Measurements from ENCODE around the gene ADCYAP1R1.

The ADCYAP1R1 gene

DNA sequence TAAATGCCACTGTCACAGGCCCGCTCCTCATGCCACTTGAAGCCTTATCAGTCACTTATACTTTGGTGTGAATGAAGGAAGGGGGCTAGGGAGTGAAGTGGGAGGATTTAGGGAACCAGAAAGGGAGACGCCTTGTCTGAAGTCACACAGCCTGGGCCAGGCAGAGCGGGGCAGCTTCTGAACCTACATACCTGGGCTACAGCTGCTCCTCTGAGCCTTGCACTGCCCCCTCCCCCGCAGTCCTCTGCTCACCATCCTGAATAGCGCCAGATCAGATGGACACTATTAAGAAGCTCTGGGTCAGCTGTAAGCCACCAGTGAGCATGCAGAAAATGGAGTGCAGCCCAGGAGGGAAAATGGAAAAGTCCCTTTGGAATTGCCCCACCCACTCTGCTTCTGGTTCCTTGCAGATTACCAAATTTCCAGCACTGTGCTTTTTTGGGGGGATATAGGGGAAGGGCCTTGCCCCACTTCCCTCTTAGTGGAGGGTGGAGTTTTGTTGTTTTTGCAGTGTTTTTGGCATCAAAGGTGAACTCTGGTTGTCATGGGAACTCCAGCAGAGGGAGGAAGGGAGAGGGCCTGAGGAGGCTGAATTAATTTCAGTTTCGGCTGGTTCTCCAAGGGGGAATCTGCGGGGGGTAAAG is 35.0 kb upstream of the ADCYAP1R1 start:
- no peak overlapping the region for H3K4me3 ChIP-seq (ENCODE audit: low read depth, low read length)
- TF ChIP-seq, protein P1, sequence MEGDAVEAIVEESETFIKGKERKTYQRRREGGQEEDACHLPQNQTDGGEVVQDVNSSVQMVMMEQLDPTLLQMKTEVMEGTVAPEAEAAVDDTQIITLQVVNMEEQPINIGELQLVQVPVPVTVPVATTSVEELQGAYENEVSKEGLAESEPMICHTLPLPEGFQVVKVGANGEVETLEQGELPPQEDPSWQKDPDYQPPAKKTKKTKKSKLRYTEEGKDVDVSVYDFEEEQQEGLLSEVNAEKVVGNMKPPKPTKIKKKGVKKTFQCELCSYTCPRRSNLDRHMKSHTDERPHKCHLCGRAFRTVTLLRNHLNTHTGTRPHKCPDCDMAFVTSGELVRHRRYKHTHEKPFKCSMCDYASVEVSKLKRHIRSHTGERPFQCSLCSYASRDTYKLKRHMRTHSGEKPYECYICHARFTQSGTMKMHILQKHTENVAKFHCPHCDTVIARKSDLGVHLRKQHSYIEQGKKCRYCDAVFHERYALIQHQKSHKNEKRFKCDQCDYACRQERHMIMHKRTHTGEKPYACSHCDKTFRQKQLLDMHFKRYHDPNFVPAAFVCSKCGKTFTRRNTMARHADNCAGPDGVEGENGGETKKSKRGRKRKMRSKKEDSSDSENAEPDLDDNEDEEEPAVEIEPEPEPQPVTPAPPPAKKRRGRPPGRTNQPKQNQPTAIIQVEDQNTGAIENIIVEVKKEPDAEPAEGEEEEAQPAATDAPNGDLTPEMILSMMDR (IDR thresholded peaks at IDR 0.05; ENCODE audit: insufficient read depth, low read depth, low read length, missing control alignments): no peak
- DNase-seq (ENCODE audit: low read depth): no peak

DNA sequence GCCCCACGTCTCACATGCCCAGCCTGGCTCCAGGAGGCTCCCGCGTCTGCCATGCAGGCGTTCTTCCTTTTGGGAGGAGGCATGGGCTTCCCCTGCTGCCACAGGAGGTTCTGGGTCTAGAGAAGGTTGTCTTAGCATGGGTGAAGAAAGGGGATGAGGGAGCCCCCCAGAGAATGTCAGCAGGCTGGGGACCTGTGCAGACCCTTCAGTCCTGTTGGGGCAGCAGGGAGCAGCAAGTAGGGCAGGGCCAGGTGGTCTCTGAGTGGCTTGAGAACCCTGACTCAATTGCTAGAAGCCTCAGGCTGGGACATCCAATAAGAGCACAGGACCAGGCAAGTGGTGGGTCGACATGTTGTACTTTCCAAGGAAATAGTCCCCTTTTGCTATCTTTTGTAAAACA is 34.4 kb upstream of the ADCYAP1R1 start:
- no peak for DNase-seq (ENCODE audit: low read depth)
- TF ChIP-seq, protein P1 (IDR thresholded peaks at IDR 0.05; ENCODE audit: insufficient read depth, low read depth, low read length, missing control alignments): no peak
- H3K4me3 ChIP-seq (ENCODE audit: low read depth, low read length): no peak overlapping the region

DNA sequence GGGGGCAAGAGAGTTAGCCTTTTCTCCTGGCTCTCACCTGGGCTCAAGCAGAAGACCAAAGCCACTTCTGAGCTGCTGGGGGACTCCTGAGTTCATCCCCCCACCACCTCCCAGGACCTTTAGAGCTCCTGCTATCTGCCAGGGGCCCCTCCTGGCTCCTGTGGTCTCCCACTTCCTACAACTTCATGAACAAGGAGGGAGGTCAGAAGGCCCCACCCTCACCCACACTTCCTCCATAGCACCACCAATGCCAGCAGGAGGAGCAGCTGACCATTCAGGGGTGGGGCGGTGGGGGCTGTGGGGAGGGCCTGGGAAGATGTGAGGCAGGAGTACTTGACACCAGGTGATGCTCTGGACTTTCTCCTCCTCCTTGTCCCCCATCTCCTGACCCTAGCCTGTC is 32.6 kb upstream of the ADCYAP1R1 start:
- TF ChIP-seq, protein P1 (IDR thresholded peaks at IDR 0.05; ENCODE audit: insufficient read depth, low read depth, low read length, missing control alignments): no peak
- DNase-seq (ENCODE audit: low read depth): no peak
- no peak overlapping the region for H3K4me3 ChIP-seq (ENCODE audit: low read depth, low read length)

- DNase-seq (ENCODE audit: low read depth): no peak
- no peak overlapping the region for H3K4me3 ChIP-seq (ENCODE audit: low read depth, low read length)
- TF ChIP-seq, protein P1 (IDR thresholded peaks at IDR 0.05; ENCODE audit: insufficient read depth, low read depth, low read length, missing control alignments): no peak
Observed at GRCh38 chr7:31020161-31020560, 31.9 kb upstream of the ADCYAP1R1 start.

DNA sequence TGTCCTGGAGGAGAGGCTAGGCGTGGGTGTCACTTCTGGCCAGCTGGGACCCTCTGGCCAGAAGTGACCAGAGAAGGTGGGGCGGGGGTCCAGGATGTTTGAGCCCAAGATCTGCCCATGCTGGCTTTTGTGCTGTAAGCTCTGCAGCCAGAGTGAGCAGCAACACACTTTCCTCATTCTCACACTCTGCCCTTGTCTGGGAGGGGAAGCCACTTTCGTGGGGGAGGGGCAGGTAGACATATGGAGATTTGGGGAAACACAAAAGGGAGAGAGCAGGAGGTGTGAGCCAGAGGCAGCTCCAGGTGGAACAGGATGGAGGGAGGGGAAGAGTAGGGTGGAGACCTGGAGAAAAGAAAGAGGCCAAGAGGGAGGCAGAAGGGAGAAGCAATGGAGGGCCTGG is 31.5 kb upstream of the ADCYAP1R1 start:
- no peak overlapping the region for H3K4me3 ChIP-seq (ENCODE audit: low read depth, low read length)
- TF ChIP-seq, protein P1 (IDR thresholded peaks at IDR 0.05; ENCODE audit: insufficient read depth, low read depth, low read length, missing control alignments): no peak
- DNase-seq (ENCODE audit: low read depth): no peak

DNA sequence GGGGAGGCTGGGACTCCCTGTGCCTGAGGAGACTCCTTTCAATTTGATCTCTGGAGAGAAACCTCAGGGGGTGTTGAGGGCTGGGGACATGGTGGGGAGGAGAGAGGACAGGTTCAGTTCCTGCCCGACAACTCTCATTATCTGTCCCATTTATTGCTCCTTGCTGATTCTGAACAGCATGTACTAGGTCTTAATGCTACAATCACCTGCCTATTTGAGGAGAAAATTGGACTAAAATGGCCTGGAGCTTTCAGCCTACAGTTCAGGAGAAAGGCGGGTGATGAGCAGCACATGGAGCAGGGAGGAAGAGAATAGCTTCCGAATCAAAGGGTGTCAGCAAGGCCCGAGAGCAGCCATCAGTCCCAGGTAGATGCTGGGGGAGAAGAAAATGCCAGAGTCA is 30.0 kb upstream of the ADCYAP1R1 start:
- H3K4me3 ChIP-seq (ENCODE audit: low read depth, low read length): no peak overlapping the region
- DNase-seq (ENCODE audit: low read depth): no peak
- TF ChIP-seq, protein P1 (IDR thresholded peaks at IDR 0.05; ENCODE audit: insufficient read depth, low read depth, low read length, missing control alignments): no peak

- TF ChIP-seq, protein P1 (IDR thresholded peaks at IDR 0.05; ENCODE audit: insufficient read depth, low read depth, low read length, missing control alignments): no peak
- no peak overlapping the region for H3K4me3 ChIP-seq (ENCODE audit: low read depth, low read length)
- no peak for DNase-seq (ENCODE audit: low read depth)
Observed at GRCh38 chr7:31022726-31023125, 29.4 kb upstream of the ADCYAP1R1 start.

All from GM12865 (cell line).